HG02610 (cell line): ENCODE results near the gene FIBP.

Source experiments
- ATAC-seq: cut with Tn5 transposase; IDR thresholded peaks from one replicate; pipeline ENCODE4 v1.9.1; 2021; ENCODE audit warnings: mild to moderate bottlenecking, moderate library complexity; ENCODE audit not compliant: unreplicated experiment

Gene FIBP

DNA sequence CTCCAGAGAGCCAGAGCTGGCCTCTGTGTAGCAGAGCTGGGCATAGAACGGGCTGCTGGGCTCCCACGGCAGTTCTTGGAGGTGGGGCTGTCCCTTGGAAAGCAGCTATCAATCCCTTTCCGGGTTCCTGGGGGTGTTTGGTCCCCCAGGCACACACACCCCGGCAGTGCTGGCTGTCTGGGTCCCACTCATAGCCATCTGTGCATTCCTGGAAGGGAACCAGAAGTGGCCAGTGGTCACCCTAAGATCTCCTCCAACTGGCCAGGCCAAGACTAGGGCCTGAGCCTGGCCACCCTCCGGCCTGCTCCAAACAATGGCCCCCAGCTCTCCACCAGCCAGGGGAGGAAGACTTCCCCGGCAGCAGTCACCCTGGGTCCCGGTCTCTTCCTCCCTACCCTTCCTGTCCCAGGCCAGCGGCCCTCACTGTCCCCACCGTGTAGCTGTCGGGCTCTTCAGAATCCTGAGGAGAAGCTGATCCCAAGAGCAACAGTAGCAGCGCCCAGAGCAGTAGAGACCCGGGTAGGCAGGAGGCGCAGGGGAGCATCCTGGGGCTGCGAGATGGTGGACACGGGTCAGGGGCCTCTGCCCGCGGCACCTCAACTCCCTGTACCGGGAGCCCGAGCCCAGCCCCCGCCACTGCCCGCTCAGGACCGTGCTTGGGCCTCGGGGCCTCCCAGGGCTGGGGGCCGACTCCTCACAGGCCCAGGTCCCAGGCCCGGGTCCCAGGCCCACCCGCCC is 16.3 kb downstream of the FIBP start:
- ATAC-seq: no peak

DNA sequence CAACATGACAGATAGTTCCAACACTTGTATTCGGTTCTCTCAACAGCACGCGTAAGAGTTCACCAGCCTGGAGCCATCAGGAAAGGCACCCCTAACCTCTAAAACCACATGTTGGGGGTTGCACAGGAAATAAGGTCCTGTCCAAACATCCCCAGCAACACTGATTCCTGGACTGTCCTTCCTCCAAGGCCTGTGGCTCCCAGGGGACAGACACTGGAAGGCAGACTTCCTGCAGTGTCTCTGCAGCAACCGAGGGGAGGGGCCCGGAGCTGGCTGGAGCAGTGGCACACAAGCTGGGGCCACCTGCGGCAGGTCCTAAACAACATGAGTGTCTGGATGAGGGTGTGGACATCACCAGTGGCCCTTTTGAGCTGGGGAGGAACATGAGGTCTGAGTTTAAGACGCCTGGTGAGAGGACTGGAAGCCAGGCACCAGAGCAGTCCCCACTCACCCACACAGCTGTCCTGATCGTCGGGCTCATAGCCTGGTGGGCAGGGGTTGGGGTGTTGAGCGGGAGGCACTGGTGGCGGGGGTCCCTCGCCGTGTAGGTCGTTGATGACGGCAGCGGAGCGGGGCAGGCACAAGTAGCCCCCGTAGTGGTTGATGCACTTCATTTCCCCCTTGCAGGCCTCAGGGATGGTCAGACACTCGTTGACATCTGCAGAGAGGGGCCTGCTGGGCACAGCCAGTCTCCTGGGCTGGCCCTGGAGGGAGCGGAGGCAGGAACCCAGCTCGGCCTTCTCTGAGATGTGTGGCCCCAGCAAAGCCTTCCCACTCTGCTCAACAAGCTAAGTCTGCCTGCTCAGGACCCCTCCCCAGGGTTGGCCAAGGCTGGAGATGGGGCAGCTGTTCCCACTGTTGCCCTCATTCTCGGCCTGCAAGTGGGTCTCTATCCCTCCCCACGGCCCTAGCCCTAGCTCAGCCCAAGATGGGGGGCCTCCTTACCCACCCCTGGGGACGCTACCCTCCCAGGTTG is 17.3 kb downstream of the FIBP start:
- no peak for ATAC-seq

DNA sequence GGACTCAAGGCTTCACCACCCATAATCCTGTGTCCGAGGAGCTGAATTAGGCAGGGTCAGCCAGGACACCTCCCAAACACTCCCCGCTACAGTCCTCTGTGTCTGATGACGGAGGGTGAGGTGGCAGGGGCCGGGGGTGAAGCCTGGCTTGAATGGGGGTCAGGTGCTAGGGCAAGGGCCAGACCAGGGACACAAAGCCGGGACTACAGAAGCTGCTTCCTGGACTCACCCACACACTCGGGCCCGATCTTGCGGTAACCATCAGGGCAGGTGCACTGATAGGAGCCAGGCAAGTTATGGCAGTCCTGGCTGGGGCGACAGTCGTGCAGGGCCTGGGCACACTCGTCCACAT is 18.0 kb downstream of the FIBP start:
- ATAC-seq: no peak

DNA sequence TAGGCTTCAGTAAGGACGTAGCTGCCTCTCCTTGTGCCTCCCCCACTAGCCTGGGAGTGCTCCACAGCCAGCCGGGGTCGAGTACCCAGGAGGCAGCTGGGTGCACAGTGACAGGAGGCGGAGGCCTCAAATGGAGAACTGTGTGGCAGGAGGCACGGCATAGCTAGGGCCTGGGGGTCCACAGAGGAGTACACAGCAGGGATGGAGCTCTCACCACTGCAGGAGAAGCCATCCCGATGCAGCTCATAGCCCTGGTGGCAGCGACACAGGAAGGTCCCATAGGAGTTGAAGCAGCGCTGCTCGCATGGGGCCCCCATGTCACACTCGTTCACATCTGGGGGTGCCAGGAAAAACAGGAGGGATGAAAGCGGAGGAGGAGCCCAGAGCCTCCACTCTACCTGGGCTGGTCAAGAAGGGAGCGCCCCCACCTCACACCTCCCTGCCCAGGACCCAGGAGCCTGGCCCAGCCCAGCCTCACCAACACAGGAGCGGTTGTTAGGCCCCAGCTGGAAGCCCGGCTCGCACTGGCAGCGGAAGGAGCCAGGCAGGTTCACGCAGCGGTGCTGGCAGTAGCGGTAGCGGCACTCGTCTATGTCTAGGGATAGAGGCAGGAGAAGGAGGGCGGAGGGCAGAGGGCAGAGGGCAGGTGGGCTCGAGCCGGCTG is 18.5 kb downstream of the FIBP start:
- ATAC-seq: no peak

DNA sequence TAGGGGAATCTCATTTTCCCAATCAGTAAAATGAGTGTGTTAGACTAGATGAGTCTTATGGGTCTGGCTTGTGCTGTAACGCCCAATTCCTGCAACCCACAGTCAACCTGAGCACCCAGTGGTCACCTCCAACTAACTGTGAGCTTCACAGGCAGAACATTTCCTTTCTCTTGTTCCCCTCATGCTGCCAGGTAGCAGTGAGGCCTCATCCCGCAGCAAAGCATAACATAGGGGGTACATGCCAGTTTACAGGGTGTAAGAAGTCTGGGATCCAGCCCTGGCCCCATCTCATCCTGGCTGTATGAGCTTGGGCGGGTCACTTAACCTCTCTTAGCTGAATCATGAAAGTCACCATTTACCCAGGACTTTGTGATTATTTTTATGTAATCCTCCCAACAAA is 19.4 kb downstream of the FIBP start:
- ATAC-seq: no peak

DNA sequence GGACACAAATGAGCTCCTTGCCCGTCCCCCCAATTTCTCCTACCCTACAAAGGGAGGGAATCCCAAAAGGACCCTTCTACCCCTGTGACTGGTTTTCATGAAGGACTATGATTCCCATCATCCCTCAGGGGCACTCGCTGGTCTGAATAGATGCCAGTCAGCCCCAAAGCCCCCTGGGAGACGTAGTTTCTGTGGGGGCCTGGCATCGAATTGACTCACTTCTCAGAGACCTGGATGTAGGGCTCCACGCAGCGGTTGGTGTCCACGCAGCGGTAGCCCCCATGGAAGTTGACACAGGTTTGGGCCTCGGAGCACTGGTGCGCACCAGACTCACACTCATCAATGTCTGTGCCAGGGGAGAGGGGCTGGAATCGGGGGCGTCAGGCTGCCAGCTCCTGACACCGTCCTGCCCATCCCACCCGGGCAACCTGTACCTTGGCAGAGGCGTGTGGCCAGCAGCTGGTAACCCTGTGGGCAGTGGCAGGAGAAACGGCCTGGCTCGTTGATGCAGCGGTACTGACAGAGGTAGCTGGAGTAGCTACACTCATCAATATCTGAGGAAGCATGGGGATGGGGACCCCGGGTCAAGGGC is 20.1 kb downstream of the FIBP start:
- ATAC-seq: no peak

DNA sequence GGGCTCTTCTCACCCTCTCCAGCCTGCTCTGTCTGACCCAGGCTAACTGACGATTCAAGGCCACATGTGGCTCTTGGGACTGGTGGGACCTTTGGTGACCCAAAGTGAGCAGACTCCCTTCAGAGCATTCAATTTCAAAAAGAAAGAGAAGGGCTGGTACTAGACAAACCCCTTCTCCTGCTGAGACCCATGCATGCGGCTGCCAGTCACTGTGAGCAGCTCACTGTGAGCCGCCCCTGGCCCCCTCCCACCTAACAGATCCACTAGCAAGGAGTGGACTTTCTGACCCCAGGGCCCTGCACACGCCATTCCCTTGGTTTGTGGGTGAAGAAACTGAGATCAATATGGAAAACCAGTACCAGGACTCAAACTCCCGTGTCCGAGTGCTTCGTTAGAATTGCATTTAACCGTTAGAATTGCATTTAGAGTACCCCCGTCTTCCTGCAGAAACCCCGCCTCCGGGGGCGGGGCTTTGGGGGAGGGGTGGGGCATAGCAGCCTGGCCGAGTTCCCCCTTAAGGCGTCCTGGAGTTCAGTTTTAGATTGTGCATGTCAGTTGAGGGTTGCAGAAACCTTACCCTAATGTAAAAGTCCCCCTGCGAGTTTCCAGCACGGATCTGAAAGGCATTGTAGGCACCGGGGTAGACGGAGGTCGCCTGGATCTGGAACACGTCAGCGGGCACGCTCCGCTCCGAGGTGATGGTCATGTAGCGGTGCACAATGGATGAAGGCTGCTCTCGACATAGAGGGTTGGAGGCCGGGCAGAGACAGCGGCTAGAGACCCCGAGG is 20.8 kb downstream of the FIBP start:
- ATAC-seq: no peak

DNA sequence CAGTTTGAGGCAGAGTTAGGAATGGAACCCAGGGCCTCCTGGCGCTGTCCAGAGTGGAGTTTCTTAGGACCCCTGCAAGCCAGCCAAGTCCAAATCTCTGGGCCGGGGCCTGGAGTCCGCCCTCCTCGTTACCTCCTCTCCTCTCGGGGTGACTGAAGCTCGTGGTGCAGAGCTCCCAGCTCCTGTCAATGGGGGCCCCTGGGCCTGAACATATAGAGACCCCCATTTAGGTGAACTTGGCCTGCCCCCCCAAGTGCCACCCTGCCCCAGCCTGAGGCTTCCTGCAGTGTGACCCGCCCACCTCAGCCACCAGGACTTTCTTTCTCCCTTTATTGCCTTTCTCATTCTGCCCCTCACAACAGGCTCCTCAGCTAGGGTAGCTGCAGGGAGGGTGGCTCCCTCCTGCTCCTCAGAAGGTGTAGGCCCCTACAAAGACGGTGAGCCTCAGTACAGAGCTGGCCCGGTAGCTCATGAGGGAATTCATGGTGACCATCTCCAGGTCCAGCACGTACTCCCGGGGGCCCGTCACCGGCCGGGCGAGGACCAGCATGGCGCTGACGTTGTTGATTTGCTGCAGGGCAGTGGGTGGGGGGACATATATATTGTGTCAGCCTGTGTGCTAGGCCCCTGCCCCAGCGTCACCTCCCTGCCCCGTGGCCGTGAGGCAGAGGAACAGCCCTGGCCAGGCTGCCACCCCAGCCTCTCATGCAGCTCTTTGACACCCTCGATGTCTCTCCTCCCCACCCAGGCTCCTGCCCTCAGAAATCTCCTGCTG is 21.6 kb downstream of the FIBP start:
- no peak for ATAC-seq

DNA sequence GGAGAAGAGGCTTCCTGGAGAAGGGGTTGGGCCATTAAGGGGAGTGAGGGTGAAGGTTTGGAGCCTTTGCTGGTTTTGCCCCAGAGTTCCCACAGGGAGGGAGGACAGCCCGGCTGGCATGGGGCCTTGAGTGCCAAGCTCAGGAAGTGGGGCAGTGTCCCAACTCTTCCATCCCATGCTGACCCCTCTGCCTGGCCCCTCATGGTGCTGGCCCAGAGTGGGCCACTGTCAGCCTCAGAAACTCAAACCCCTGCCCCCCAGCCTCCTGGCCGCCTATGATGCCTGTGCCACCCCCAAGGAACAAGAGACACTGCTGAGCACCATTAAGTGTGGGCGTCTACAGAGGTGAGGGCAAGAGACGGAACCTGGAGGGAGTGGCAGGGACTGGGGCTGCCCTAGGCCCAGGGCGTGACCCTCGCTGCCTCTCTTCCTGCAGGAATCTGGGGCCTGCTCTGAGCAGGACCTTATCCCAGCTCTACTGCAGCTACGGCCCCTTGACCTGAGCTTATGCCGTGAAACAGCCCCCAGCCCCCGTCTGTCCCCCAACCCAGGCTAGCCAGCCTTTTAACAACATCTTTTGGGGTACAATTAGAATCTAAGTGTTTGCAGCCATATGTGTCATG is 22.6 kb downstream of the FIBP start:
- ATAC-seq: no peak

DNA sequence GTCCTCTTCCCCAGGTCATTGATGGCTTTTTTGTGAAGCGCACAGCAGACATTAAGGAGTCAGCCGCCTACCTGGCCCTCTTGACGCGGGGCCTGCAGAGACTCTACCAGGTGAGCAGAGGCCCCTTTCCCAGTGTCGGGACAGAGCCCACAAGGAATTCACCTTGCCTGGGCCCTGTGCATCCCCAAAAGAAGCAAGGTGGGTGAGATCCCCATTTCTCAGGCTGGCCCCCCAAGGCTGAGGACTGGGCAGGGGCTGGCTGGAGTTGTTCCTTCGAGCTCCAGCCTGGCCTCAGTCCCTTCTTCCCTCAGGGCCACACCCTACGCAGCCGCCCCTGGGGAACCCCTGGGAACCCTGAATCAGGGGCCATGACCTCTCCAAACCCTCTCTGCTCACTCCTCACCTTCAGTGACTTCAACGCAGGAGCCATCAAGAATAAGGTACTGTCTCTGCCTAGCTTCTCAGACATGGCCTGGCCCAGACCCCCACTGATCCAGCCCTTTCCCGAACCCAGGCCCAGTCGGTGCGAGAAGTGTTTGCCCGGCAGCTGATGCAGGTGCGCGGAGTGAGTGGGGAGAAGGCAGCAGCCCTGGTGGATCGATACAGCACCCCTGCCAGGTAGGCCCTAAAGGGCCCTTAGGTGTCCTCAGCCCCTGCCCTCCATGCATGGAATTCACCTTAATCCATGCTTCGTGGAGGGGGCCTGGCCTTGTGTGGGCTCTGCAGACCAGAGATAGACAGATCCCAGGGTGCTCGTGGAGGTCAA is 23.4 kb downstream of the FIBP start:
- ATAC-seq: no peak

DNA sequence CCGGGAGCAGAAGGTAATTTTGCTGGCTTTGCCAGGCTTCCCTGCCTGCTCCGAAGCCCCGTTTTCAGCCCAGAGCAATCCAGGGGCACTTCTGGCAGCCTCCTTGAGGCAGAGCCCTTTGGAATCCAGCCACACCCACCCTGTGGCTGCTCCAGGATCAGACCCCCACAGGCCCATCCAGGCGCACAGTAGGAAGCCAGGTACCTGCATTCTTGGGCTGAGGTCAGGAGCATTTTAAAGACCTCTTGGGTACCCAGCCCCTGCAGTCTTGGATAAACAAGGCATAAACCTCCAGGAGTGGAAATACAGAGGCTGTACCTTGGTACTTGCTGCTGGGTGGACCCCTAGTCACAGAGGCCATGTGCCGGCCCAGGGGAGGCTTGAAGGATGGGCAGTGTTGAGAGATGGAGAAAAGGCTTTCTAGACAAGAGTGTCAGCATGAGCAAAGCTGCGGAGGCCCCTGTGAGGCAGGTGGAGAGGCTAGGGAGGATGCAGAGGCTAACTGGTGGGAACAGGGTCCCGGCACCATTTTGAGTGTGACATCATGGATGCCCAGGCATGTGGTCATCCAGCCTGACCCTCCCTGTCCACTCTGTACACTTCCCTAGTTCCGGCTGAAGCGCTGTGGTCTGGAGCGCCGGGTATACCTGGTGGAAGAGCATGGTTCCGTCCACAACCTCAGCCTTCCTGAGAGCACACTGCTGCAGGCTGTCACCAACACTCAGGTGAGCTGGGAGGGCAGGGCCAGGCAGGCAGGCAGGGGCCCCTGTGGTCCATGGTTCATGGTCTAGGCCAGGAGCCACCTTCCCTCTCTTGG is 24.2 kb downstream of the FIBP start:
- no peak for ATAC-seq

DNA sequence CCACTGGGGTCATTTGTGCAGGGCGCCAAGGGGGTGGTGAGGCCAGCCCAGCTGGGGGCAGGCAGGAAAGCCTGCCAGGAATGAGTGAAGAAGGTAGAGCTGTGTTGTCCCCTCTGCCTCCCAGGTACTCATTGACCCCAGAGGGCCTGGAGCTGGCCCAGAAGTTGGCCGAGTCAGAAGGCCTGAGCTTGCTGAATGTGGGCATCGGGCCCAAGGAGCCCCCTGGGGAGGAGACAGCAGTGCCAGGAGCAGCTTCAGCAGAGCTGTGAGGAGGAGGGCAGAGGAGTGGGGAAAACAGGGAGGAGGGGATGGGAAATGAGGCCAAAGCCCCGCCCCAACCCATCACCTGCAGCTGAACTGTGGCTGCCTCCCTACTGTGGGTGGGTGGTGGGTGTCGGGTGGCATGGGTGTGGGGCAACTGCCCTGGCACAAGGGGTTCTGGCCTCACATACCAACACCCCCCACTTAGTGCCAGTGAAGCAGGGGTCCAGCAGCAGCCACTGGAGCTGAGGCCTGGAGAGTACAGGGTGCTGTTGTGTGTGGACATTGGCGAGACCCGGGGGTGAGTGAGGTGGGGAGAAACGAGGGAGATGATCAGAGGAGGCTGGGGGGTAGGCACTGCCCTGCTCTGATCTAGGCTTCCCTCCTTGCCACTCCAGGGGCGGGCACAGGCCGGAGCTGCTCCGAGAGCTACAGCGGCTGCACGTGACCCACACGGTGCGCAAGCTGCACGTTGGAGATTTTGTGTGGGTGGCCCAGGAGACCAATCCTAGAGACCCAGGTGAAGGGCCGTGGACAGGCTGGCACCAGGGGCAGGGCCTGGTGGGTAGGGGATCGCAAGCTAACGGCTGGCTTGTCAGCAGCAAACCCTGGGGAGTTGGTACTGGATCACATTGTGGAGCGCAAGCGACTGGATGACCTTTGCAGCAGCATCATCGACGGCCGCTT is 25.1 kb downstream of the FIBP start:
- no peak for ATAC-seq

DNA sequence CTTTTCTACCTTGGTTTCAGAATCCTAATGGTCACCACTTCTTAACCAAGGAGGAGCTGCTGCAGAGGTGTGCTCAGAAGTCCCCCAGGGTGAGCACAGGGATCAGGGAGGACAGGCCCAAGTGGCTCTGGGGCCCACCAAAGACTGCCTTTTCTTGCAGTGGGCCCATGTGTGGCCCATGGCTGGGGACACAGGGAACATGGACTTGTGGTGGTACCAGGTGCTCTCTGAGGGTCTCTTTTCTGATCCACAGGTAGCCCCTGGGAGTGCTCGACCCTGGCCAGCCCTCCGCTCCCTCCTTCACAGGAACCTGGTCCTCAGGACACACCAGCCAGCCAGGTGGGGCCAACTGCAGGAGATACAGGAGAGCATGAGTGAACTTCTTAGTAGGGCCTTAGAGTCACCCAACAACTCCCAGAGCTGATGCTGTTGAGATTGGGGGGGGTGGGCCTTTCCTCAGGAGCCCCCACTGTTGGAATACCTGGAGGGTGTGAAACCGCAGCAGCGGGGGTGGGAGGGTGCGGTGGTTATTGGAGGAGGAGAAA is 26.0 kb downstream of the FIBP start:
- no peak for ATAC-seq

DNA sequence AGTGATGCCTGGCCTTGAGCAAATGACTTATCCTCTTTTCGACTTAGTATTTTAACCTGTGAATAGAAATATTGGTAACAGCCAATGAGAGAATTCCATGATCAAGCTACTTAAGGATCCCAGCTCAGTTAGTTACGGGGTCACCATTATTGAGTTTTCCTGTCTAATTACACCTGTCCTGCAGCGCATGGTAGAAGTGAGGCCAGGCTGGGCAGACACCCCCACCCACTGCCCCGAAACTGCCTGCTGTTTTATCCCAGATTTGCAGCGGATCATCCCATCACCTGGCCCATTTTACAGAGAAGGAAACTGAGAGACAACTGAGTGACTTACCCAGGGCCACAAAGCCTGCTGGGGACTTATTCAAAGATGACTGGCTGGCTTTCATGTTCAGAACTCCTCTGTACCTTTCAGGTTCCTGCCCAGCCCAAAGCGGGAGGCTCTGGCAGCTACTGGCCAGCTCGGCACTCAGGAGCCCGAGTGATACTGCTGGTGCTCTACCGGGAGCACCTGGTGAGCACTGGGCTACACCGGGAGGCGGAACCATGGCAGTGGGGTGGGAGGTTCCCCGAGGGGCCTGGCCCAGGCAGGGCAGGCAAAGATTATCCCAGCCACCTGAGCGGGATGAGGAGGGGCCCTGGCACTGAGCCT is 26.6 kb downstream of the FIBP start:
- no peak for ATAC-seq

DNA sequence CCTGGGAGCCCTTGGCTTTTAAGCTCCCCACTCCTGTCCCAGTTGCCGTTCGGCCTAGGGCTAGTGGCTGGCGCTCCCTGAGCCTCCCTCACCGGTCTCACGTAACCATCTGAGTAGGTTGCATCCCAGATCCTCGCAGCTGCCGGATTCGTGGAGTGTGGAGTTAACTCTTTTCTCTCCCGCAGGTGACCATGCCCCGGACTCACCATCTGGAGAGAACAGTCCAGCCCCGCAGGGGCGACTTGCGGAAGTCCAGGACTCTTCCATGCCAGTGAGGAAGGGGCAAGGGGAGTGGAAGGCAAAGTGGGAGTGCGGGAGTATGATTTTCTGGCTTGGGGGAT is 27.1 kb downstream of the FIBP start:
- ATAC-seq: no peak
